ENCODE measurements around the gene MYOCD. TPM values are rescaled to one million over a fixed set of nuclear protein-coding genes. Genes with fewer than 3 reads are reported as not detected.

MYOCD gene
- total RNA-seq, 1 donor from 2014 or later: 1.3 TPM

GRCh38 chr17:12644623-12645022 lies 21.1 kb upstream of the MYOCD start:
- no peak for ATAC-seq

GRCh38 chr17:12646761-12647422 lies 18.8 kb upstream of the MYOCD start:
- no peak for ATAC-seq

GRCh38 chr17:12648498-12648897 lies 17.2 kb upstream of the MYOCD start:
- ATAC-seq: no peak

GRCh38 chr17:12655936-12656335 lies 9.8 kb upstream of the MYOCD start:
- ATAC-seq: no peak

- no peak for ATAC-seq
Observed at GRCh38 chr17:12656354-12656753, 9.3 kb upstream of the MYOCD start.

GRCh38 chr17:12659500-12659899 lies 6.2 kb upstream of the MYOCD start:
- ATAC-seq: no peak

- ATAC-seq: no peak
Observed at GRCh38 chr17:12664252-12664651, 1.4 kb upstream of the MYOCD start.

GRCh38 chr17:12664894-12665262 lies 812 bp upstream of the MYOCD start:
- no peak for ATAC-seq

GRCh38 chr17:12666718-12667117 lies 1.0 kb downstream of the MYOCD start:
- no peak for ATAC-seq

- no peak for ATAC-seq
Observed at GRCh38 chr17:12667299-12667958, 1.7 kb downstream of the MYOCD start.

- ATAC-seq: no peak
Observed at GRCh38 chr17:12671906-12672305, 6.2 kb downstream of the MYOCD start.

GRCh38 chr17:12672947-12673346 lies 7.3 kb downstream of the MYOCD start:
- no peak for ATAC-seq

- ATAC-seq: no peak
Observed at GRCh38 chr17:12673788-12674187, 8.1 kb downstream of the MYOCD start.

- ATAC-seq: no peak
Observed at GRCh38 chr17:12680407-12680897, 14.8 kb downstream of the MYOCD start.

- ATAC-seq: no peak
Observed at GRCh38 chr17:12680993-12681392, 15.3 kb downstream of the MYOCD start.

GRCh38 chr17:12683299-12683698 lies 17.6 kb downstream of the MYOCD start:
- ATAC-seq: no peak

GRCh38 chr17:12686486-12686885 lies 20.8 kb downstream of the MYOCD start:
- ATAC-seq: no peak

- ATAC-seq: no peak
Observed at GRCh38 chr17:12688382-12688781, 22.7 kb downstream of the MYOCD start.

GRCh38 chr17:12691173-12691572 lies 25.5 kb downstream of the MYOCD start:
- ATAC-seq: no peak

GRCh38 chr17:12693640-12694039 lies 27.9 kb downstream of the MYOCD start:
- ATAC-seq: no peak

GRCh38 chr17:12706070-12706469 lies 40.4 kb downstream of the MYOCD start:
- no peak for ATAC-seq

GRCh38 chr17:12709063-12709462 lies 43.4 kb downstream of the MYOCD start:
- ATAC-seq: no peak

- ATAC-seq: no peak
Observed at GRCh38 chr17:12712415-12712814, 46.7 kb downstream of the MYOCD start.

- ATAC-seq: no peak
Observed at GRCh38 chr17:12712941-12713340, 47.3 kb downstream of the MYOCD start.

- ATAC-seq: no peak
Observed at GRCh38 chr17:12719948-12720347, 54.3 kb downstream of the MYOCD start.
